VCaP (cell line): ENCODE measurements around the gene WDR33.
A peak's percentile ranks its signal among the peaks of the same experiment; 100 is the strongest.

ENCODE experiments used
- H3K27ac ChIP-seq: fragments of 450-650 bp; 2 replicates; pipeline ENCODE4 v1.5.1; 2017
- TF ChIP-seq, protein P1 (sequence below): fragments of 450-650 bp; conservative IDR thresholded peaks from 2 replicates; pipeline ENCODE4 v1.5.1; 2017; ENCODE audit warnings: mild to moderate bottlenecking, moderate library complexity

The WDR33 gene

GRCh38 chr2:127786048-127786809 is 24.7 kb downstream of the WDR33 start:
- TF ChIP-seq, protein P1, sequence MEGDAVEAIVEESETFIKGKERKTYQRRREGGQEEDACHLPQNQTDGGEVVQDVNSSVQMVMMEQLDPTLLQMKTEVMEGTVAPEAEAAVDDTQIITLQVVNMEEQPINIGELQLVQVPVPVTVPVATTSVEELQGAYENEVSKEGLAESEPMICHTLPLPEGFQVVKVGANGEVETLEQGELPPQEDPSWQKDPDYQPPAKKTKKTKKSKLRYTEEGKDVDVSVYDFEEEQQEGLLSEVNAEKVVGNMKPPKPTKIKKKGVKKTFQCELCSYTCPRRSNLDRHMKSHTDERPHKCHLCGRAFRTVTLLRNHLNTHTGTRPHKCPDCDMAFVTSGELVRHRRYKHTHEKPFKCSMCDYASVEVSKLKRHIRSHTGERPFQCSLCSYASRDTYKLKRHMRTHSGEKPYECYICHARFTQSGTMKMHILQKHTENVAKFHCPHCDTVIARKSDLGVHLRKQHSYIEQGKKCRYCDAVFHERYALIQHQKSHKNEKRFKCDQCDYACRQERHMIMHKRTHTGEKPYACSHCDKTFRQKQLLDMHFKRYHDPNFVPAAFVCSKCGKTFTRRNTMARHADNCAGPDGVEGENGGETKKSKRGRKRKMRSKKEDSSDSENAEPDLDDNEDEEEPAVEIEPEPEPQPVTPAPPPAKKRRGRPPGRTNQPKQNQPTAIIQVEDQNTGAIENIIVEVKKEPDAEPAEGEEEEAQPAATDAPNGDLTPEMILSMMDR = no peak
- H3K27ac ChIP-seq = 0 out of 2 replicates have a peak overlapping the region, but pooled peaks have one; percentile 8

GRCh38 chr2:127784965-127785518 is 25.9 kb downstream of the WDR33 start:
- TF ChIP-seq, protein P1 = no peak

DNA sequence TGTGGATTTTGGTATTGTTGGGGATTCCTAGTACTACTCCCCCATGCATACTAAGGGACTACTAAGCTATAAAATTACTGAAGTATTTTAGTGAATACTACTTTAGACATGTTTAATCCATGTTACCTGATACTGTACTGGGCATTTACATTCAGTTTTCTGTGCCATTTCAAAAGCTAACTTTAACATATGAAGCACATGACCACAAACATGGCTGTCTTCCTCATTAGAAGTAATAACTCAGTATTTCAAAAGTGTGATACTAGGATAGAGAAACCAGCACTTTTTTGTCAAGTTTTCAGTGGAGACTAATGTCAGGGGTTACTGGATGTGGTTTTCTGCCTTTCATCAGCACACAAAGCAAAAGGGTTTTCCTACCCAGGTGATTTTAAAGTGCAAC is 27.9 kb downstream of the WDR33 start:
- TF ChIP-seq, protein P1 = no peak

More at GRCh38 chr2:127784965-127785518, 25.9 kb downstream of the WDR33 start:
- H3K27ac ChIP-seq = 0 out of 2 replicates have a peak overlapping the region, but pooled peaks have one; percentile 8

DNA sequence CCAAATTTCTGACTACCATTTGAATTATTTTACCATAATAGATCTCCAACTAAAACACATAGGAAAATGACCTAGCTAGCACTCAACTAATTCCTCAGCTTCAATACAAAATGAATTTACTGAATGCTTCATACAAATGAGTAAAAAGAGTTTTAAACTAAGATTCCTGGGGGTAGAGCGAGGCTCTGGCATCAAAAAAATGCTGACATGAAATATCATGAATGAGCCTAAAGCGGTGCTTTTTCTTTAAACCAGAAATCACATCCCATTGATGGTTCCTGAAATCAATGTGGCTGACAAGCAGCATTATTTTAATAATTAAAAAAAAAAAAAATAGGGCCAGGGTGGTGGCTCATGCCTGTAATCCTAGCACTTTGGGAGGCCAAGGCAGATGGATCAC is 32.1 kb downstream of the WDR33 start:
- H3K27ac ChIP-seq = no peak overlapping the region
- TF ChIP-seq, protein P1 = no peak

More for the DNA sequence above, 27.9 kb downstream of the WDR33 start:
- no peak overlapping the region for H3K27ac ChIP-seq

GRCh38 chr2:127778447-127778846 is 32.5 kb downstream of the WDR33 start:
- TF ChIP-seq, protein P1 = no peak
- H3K27ac ChIP-seq = no peak overlapping the region

- TF ChIP-seq, protein P1 = no peak
- no peak overlapping the region for H3K27ac ChIP-seq
Measured at GRCh38 chr2:127776122-127776780, 34.7 kb downstream of the WDR33 start.

- TF ChIP-seq, protein P1 = no peak
Measured at GRCh38 chr2:127771756-127772155, 39.2 kb downstream of the WDR33 start.

More at GRCh38 chr2:127771756-127772155, 39.2 kb downstream of the WDR33 start:
- no peak overlapping the region for H3K27ac ChIP-seq
